Sciatic nerve (tissue), 2 donors: ENCODE data around the gene B4GALNT3. TPM values are rescaled to one million over a fixed set of nuclear protein-coding genes. Genes with fewer than 3 reads are reported as not detected.
A peak's percentile ranks its signal among the peaks of the same experiment; 100 is the strongest.
"Not testable (repeated sequence)": the region's sequence is repeated elsewhere in the genome, so short reads cannot be mapped to it uniquely, and the experiment has no call there.

ENCODE experiments used
- ATAC-seq: fragments of 200-7000 bp; cut with Tn5 transposase; one replicate; pipeline ENCODE4 v1.9.1; 2020; ENCODE audit warnings: mild to moderate bottlenecking, moderate library complexity
- DNase-seq: peaks from one replicate; pipeline ENCODE4 v3.0.0-alpha.2; 2020; ENCODE audit warnings: low spot score
- intact Hi-C: fragments of 100-400 bp; cut with DNase I; formaldehyde crosslinking; loops from one replicate; pipeline ENCODE4 v1.14.2; 2022
- total RNA-seq: library from RNA; stranded (reverse); fragmentation: NEBNext Ultra II Directional; extraction: Animal tissue kit (Norgen Biotek cat#: 25700); gene quantifications from one replicate; pipeline ENCODE4 v1.2.1, GENCODE V29; 2021
- donor health status: DM: no; HTN: no; CAD: no.
- donor health status: DM: no; HTN: no; CAD: no.

B4GALNT3 gene
- 28.8 TPM for total RNA-seq

GRCh38 chr12:459430-460258, at the start of gene B4GALNT3:
B4GALNT3 (plus strand) TSS chr12:459939; CDS start chr12:460377, 438 bp downstream.
- intact Hi-C loops = loop anchor here (5.0 kb wide), 1 partner anchor 88 kb away; no protein-coding TSS in a partner anchor
- DNase-seq (peak; percentile 66), ATAC-seq (peak; percentile 59)

GRCh38 chr12:414859-415258, 44.9 kb upstream of the B4GALNT3 start:
- DNase-seq (no peak), ATAC-seq (no peak)
- intact Hi-C loops = no loop called here

- no peak for DNase-seq
- ATAC-seq = no peak
- intact Hi-C loops = no loop called here
Observed at GRCh38 chr12:418432-418831, 41.3 kb upstream of the B4GALNT3 start.

GRCh38 chr12:422526-422925, 37.2 kb upstream of the B4GALNT3 start:
- no peak for ATAC-seq

GRCh38 chr12:435737-436136, 24.0 kb upstream of the B4GALNT3 start:
- DNase-seq, intact Hi-C loops, ATAC-seq: not testable (repeated sequence)

More at GRCh38 chr12:422526-422925, 37.2 kb upstream of the B4GALNT3 start:
- intact Hi-C loops = no loop called here
- no peak for DNase-seq

- ATAC-seq (no peak), DNase-seq (peak; percentile 68)
- intact Hi-C loops = no loop called here
Observed at GRCh38 chr12:442235-442884, 17.4 kb upstream of the B4GALNT3 start.

GRCh38 chr12:447141-447540, 12.6 kb upstream of the B4GALNT3 start:
- intact Hi-C loops = no loop called here
- ATAC-seq = no peak
- no peak for DNase-seq

- no peak for DNase-seq
- intact Hi-C loops = no loop called here
- ATAC-seq = no peak
Observed at GRCh38 chr12:449203-449602, 10.5 kb upstream of the B4GALNT3 start.

- ATAC-seq (no peak), DNase-seq (no peak)
- intact Hi-C loops = no loop called here
Observed at GRCh38 chr12:450438-450837, 9.3 kb upstream of the B4GALNT3 start.

GRCh38 chr12:452667-453210, 7.0 kb upstream of the B4GALNT3 start:
- DNase-seq (peak; percentile 66), ATAC-seq (no peak)
- intact Hi-C loops = no loop called here

GRCh38 chr12:454833-455232, 4.9 kb upstream of the B4GALNT3 start:
- intact Hi-C loops = no loop called here
- ATAC-seq = no peak
- DNase-seq = no peak

- DNase-seq (no peak), ATAC-seq (no peak)
- intact Hi-C loops = no loop called here
Observed at GRCh38 chr12:455821-456220, 3.9 kb upstream of the B4GALNT3 start.

- ATAC-seq (no peak), DNase-seq (no peak)
- intact Hi-C loops = no loop called here
Observed at GRCh38 chr12:457676-458075, 2.1 kb upstream of the B4GALNT3 start.

GRCh38 chr12:459050-459429, 699 bp upstream of the B4GALNT3 start:
- intact Hi-C loops = no loop called here
- ATAC-seq (no peak), DNase-seq (no peak)

- DNase-seq = peak; percentile 67
- intact Hi-C loops = loop anchor here (5.0 kb wide), 1 partner anchor 87 kb away; no protein-coding TSS in a partner anchor
Observed at GRCh38 chr12:460261-461230, 807 bp downstream of the B4GALNT3 start.

GRCh38 chr12:461425-461824, 1.7 kb downstream of the B4GALNT3 start:
- ATAC-seq (no peak), DNase-seq (no peak)
- intact Hi-C loops = loop anchor here (5.0 kb wide), 1 partner anchor 86 kb away; no protein-coding TSS in a partner anchor

More at GRCh38 chr12:460261-461230, 807 bp downstream of the B4GALNT3 start:
- ATAC-seq = peak; percentile 38

- no peak for ATAC-seq
- intact Hi-C loops = loop anchor here (5.0 kb wide), 1 partner anchor 84 kb away; no protein-coding TSS in a partner anchor
- no peak for DNase-seq
Observed at GRCh38 chr12:462936-463705, 3.4 kb downstream of the B4GALNT3 start.
